DOHH2 (cell line): ENCODE measurements around the gene BICC1.

Experiments
- EZH2phosphoT487 ChIP-seq: fragments of 200-600 bp; sonication (generic); IDR thresholded peaks from 2 replicates; pipeline ENCODE4 v1.6.1; 2017; ENCODE audit warnings: borderline replicate concordance, mild to moderate bottlenecking, antibody characterized with exemption, low read length, moderate library complexity, mixed read lengths
- TF ChIP-seq, protein P1 (sequence below): fragments of 200-600 bp; sonication (generic); IDR thresholded peaks from one replicate; pipeline ENCODE4 v1.5.1; 2014; ENCODE audit warnings: antibody characterized with exemption, mild to moderate bottlenecking, low read depth, low read length; ENCODE audit not compliant: poor library complexity, severe bottlenecking

DNA sequence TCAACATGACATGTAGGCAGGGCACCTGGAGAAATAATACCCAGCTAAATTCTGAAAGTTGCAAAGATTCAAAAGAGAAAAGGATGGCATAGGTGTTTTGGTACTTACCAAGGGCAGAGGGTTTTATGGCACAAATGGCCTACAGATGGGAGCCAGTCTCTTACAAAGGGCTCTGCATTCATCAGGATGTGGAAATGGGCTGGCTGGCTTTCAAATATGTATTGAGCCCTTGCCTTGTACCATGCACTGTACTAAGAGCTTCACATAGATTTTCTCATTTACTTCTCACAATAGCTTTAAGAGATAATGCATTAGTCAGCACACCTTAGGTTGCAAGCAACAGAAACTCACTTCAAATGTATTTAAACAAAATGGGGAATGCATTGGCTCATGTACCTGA lies 327.1 kb downstream of the BICC1 start:
- TF ChIP-seq, protein P1, sequence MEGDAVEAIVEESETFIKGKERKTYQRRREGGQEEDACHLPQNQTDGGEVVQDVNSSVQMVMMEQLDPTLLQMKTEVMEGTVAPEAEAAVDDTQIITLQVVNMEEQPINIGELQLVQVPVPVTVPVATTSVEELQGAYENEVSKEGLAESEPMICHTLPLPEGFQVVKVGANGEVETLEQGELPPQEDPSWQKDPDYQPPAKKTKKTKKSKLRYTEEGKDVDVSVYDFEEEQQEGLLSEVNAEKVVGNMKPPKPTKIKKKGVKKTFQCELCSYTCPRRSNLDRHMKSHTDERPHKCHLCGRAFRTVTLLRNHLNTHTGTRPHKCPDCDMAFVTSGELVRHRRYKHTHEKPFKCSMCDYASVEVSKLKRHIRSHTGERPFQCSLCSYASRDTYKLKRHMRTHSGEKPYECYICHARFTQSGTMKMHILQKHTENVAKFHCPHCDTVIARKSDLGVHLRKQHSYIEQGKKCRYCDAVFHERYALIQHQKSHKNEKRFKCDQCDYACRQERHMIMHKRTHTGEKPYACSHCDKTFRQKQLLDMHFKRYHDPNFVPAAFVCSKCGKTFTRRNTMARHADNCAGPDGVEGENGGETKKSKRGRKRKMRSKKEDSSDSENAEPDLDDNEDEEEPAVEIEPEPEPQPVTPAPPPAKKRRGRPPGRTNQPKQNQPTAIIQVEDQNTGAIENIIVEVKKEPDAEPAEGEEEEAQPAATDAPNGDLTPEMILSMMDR = no peak
- TF ChIP-seq EZH2phosphoT487 = no peak
